Loucy (cell line): ENCODE data around the gene GALNT18.

Source experiments
- H2AFZ ChIP-seq: fragments of 200-600 bp; sonication (generic); 2 replicates; pipeline ENCODE4 v1.6.0; 2016; ENCODE audit warnings: antibody characterized with exemption, mild to moderate bottlenecking, low read length, moderate library complexity
- H3F3A ChIP-seq: fragments of 200-600 bp; 2 replicates; pipeline ENCODE4 v1.6.0; 2016; ENCODE audit warnings: antibody characterized with exemption, low read depth, mild to moderate bottlenecking
- H3K27me3 ChIP-seq: fragments of 200-600 bp; sonication (generic); 2 replicates; pipeline ENCODE4 v1.6.1; 2014; ENCODE audit warnings: low read length, mild to moderate bottlenecking; ENCODE audit not compliant: insufficient read depth, poor library complexity, severe bottlenecking
- H3K36me3 ChIP-seq: fragments of 200-600 bp; sonication (generic); 2 replicates; pipeline ENCODE4 v1.6.1; 2016; ENCODE audit warnings: low read length; ENCODE audit not compliant: insufficient read depth
- H3K4me1 ChIP-seq: fragments of 200-600 bp; sonication (generic); 2 replicates; pipeline ENCODE4 v1.5.1; 2014; ENCODE audit warnings: low read length, mild to moderate bottlenecking; ENCODE audit not compliant: insufficient read depth, poor library complexity, severe bottlenecking
- H3K4me2 ChIP-seq: fragments of 200-600 bp; sonication (generic); 2 replicates; pipeline ENCODE4 v1.6.0; 2014; ENCODE audit warnings: antibody characterized with exemption, low read length, low read depth, mild to moderate bottlenecking; ENCODE audit not compliant: poor library complexity, severe bottlenecking
- H3K4me3 ChIP-seq: fragments of 200-600 bp; sonication (generic); 2 replicates; pipeline ENCODE4 v1.5.1; 2014; ENCODE audit warnings: low read length, mild to moderate bottlenecking, mixed read lengths; ENCODE audit not compliant: poor library complexity, severe bottlenecking
- H3K79me2 ChIP-seq: fragments of 200-600 bp; sonication (generic); 2 replicates; pipeline ENCODE4 v1.6.1; 2014; ENCODE audit warnings: low read length; ENCODE audit not compliant: insufficient read depth
- H3K9ac ChIP-seq: fragments of 200-600 bp; sonication (generic); 2 replicates; pipeline ENCODE4 v1.6.0; 2014; ENCODE audit warnings: mild to moderate bottlenecking, low read depth, low read length, moderate library complexity; ENCODE audit not compliant: poor library complexity, severe bottlenecking
- H3K9me2 ChIP-seq: fragments of 200-600 bp; sonication (generic); replicated peaks from 2 replicates; pipeline ENCODE4 v1.6.1; 2016; ENCODE audit warnings: low read depth, low read length, mixed read lengths
- H3K9me3 ChIP-seq: fragments of 200-600 bp; sonication (generic); 2 replicates; pipeline ENCODE4 v1.6.1; 2014; ENCODE audit warnings: mild to moderate bottlenecking, antibody characterized with exemption, low read length, low read depth; ENCODE audit not compliant: insufficient read depth
- H4K20me1 ChIP-seq: fragments of 200-600 bp; sonication (generic); 2 replicates; pipeline ENCODE4 v1.6.0; 2014; ENCODE audit warnings: antibody characterized with exemption, low read length, mild to moderate bottlenecking; ENCODE audit not compliant: insufficient read depth, poor library complexity, severe bottlenecking
- CTCF ChIP-seq: fragments of 200-600 bp; sonication (generic); conservative IDR thresholded peaks from 2 replicates; pipeline ENCODE4 v1.5.1; 2014; ENCODE audit warnings: mild to moderate bottlenecking, antibody characterized with exemption, low read length
- EZH2phosphoT487 ChIP-seq: fragments of 200-600 bp; IDR thresholded peaks from 2 replicates; pipeline ENCODE4 v1.6.1; 2018; ENCODE audit warnings: antibody characterized with exemption, mild to moderate bottlenecking, moderate library complexity, borderline replicate concordance

Gene GALNT18

GRCh38 chr11:11391796-11392463 is 229.9 kb downstream of the GALNT18 start:
- no peak overlapping the region for H3K4me3 ChIP-seq
- H3K4me1 ChIP-seq = no peaks in the 10 kb centered on the region
- TF ChIP-seq EZH2phosphoT487 (no peak), CTCF (no peak)
- H3K9me3 ChIP-seq = no peaks in the 10 kb centered on the region
- no peaks in the 10 kb centered on the region for H3K27me3 ChIP-seq
- no peak overlapping the region for H3K9ac ChIP-seq
- no peaks in the 10 kb centered on the region for H3K36me3 ChIP-seq
- H3K9me2 ChIP-seq = no peaks in the 10 kb centered on the region
- no peak overlapping the region for H3K4me2 ChIP-seq
- H3F3A ChIP-seq = no peaks in the 10 kb centered on the region
- H2AFZ ChIP-seq = no peak overlapping the region
- H4K20me1 ChIP-seq = no peaks in the 10 kb centered on the region
- no peaks in the 10 kb centered on the region for H3K79me2 ChIP-seq

- Histone ChIP-seq H3K27me3 (no peaks in the 10 kb centered on the region), H3K4me2 (no peak overlapping the region), H4K20me1 (no peaks in the 10 kb centered on the region), H3K9me3 (no peaks in the 10 kb centered on the region), H3K4me3 (no peak overlapping the region), H3K79me2 (no peaks in the 10 kb centered on the region), H3K9me2 (no peaks in the 10 kb centered on the region), H2AFZ (no peak overlapping the region), H3F3A (no peaks in the 10 kb centered on the region), H3K9ac (no peak overlapping the region), H3K4me1 (no peaks in the 10 kb centered on the region), H3K36me3 (no peaks in the 10 kb centered on the region)
- no peak for TF ChIP-seq EZH2phosphoT487
- TF ChIP-seq CTCF = no peak
Measured at GRCh38 chr11:11391169-11391568, 230.6 kb downstream of the GALNT18 start.

GRCh38 chr11:11390068-11390771 is 231.6 kb downstream of the GALNT18 start:
- no peak overlapping the region for H3K9ac ChIP-seq
- no peak overlapping the region for H3K4me3 ChIP-seq
- H3K4me2 ChIP-seq = no peak overlapping the region
- H3K9me2 ChIP-seq = no peaks in the 10 kb centered on the region
- no peaks in the 10 kb centered on the region for H3K79me2 ChIP-seq
- H3F3A ChIP-seq = no peaks in the 10 kb centered on the region
- no peaks in the 10 kb centered on the region for H4K20me1 ChIP-seq
- no peak overlapping the region for H2AFZ ChIP-seq
- no peak for TF ChIP-seq EZH2phosphoT487
- TF ChIP-seq CTCF = no peak
- no peaks in the 10 kb centered on the region for H3K36me3 ChIP-seq
- H3K9me3 ChIP-seq = no peaks in the 10 kb centered on the region
- no peaks in the 10 kb centered on the region for H3K27me3 ChIP-seq
- H3K4me1 ChIP-seq = no peaks in the 10 kb centered on the region
